Fibroblast of the aortic adventitia (primary cell): ENCODE data around the gene SOAT2. TPM values are rescaled to one million over a fixed set of nuclear protein-coding genes. Genes with fewer than 3 reads are reported as not detected.

Experiments used
- DNase-seq: peaks from one replicate; pipeline ENCODE4 v3.0.0-alpha.2; 2010; ENCODE audit warnings: low read depth
- H3K4me3 ChIP-seq: 2 replicates; pipeline ENCODE4 v1.5.1; 2011; ENCODE audit warnings: low read depth, mild to moderate bottlenecking, control low read depth, low read length, moderate library complexity
- CTCF ChIP-seq: IDR thresholded peaks from 2 replicates; pipeline ENCODE4 v1.5.1; 2011; ENCODE audit warnings: mild to moderate bottlenecking, low read length, control low read depth, inconsistent platforms; ENCODE audit not compliant: insufficient read depth
- total RNA-seq: library from RNA; depleted of rRNA; stranded (reverse); fragments of >200 nt; gene quantifications from 2 replicates; pipeline ENCODE4 v1.2.3, GENCODE V29; 2012; ENCODE audit warnings: low replicate concordance

Gene SOAT2
- total RNA-seq, 1 donor = 0.09 TPM

- no peak overlapping the region for H3K4me3 ChIP-seq
- TF ChIP-seq CTCF = no peak
- DNase-seq = no peak
Measured at GRCh38 chr12:53062977-53063707, 40.1 kb upstream of the SOAT2 start.

- no peak overlapping the region for H3K4me3 ChIP-seq
- TF ChIP-seq CTCF = no peak
- peak; percentile 95 for DNase-seq
Measured at GRCh38 chr12:53063708-53064612, 39.3 kb upstream of the SOAT2 start.

GRCh38 chr12:53064613-53065436 lies 38.5 kb upstream of the SOAT2 start:
- H3K4me3 ChIP-seq = no peak overlapping the region
- no peak for DNase-seq
- TF ChIP-seq CTCF = no peak

GRCh38 chr12:53065470-53065869 lies 37.8 kb upstream of the SOAT2 start:
- no peak overlapping the region for H3K4me3 ChIP-seq
- no peak for DNase-seq
- TF ChIP-seq CTCF = no peak

- H3K4me3 ChIP-seq = peak overlapping the region; percentile 25
- peak; percentile 89 for DNase-seq
- peak; percentile 81 for TF ChIP-seq CTCF
Measured at GRCh38 chr12:53065975-53066931, 37.0 kb upstream of the SOAT2 start.
